H1 (cell line): ENCODE results near the gene GDPD5. TPM values are rescaled to one million over a fixed set of nuclear protein-coding genes. Genes with fewer than 3 reads are reported as not detected.

Experiments
- polyA plus RNA-seq, 7 experiments: library from polyadenylated mRNA; depleted of rRNA in 3 of 7; stranded (reverse) in 5 of 7; unstranded in 2 of 7; fragments of >200 nt in 5 of 7; fragments of 200-250 nt in 2 of 7; gene quantifications; 1 replicate in 5 of 7; 2 replicates in 1 of 7; 4 replicates in 1 of 7; pipeline versions ENCODE4 v1.2.1 to v1.2.3, GENCODE V29; 2011 to 2013; ENCODE audit warnings: missing spikeins in 2 of 7, mixed read lengths in 2 of 7
- total RNA-seq: library from RNA; stranded (reverse); fragmentation: NEBNext Ultra II Directional; extraction: Animal tissue kit (Norgen Biotek cat#: 25700); gene quantifications from 2 replicates; pipeline ENCODE4 v1.2.1, GENCODE V29; 2021
- TF ChIP-seq, protein P1 (sequence below): fragments of 300-600 bp; sonication (generic); IDR thresholded peaks from 2 replicates; pipeline ENCODE4 v1.7.1; 2012; ENCODE audit warnings: low read length, moderate library complexity, mild to moderate bottlenecking, inconsistent platforms; ENCODE audit not compliant: insufficient replicate concordance

GDPD5 gene
- total and polyA plus RNA-seq, 2 of the 8 experiments (the other 6 are each of a cell fraction or from before 2014, with no cell fraction given): 7.8 to 8.6 TPM

DNA sequence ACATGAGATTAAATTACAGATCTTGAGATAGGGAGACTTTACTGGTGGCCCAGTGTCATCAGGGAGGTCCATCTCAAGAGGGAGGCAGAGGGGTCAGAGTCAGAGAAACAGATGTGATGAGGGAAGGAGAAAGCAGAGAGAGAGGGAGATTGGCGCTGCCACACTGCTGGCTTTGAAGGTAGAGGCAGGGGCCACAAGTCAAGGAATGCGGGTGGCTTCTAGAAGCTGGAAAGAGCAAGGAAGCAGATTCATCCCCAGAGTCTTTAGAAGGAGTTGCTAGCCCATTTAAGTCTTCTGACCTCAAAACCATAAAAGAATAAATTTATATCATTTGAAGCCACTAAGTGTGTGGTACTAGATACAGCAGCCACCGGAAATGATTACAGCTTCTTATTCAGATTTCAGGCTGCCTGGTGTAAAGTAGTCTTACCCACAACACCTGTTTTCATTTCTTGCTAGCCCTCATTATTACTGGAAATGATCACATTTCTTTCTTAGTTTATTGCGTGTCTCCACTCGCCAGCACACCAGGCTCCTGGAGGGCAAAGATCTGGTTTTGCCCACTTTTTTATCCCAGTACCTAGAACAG, 23.7 kb upstream of the GDPD5 start (continued):
- TF ChIP-seq, protein P1, sequence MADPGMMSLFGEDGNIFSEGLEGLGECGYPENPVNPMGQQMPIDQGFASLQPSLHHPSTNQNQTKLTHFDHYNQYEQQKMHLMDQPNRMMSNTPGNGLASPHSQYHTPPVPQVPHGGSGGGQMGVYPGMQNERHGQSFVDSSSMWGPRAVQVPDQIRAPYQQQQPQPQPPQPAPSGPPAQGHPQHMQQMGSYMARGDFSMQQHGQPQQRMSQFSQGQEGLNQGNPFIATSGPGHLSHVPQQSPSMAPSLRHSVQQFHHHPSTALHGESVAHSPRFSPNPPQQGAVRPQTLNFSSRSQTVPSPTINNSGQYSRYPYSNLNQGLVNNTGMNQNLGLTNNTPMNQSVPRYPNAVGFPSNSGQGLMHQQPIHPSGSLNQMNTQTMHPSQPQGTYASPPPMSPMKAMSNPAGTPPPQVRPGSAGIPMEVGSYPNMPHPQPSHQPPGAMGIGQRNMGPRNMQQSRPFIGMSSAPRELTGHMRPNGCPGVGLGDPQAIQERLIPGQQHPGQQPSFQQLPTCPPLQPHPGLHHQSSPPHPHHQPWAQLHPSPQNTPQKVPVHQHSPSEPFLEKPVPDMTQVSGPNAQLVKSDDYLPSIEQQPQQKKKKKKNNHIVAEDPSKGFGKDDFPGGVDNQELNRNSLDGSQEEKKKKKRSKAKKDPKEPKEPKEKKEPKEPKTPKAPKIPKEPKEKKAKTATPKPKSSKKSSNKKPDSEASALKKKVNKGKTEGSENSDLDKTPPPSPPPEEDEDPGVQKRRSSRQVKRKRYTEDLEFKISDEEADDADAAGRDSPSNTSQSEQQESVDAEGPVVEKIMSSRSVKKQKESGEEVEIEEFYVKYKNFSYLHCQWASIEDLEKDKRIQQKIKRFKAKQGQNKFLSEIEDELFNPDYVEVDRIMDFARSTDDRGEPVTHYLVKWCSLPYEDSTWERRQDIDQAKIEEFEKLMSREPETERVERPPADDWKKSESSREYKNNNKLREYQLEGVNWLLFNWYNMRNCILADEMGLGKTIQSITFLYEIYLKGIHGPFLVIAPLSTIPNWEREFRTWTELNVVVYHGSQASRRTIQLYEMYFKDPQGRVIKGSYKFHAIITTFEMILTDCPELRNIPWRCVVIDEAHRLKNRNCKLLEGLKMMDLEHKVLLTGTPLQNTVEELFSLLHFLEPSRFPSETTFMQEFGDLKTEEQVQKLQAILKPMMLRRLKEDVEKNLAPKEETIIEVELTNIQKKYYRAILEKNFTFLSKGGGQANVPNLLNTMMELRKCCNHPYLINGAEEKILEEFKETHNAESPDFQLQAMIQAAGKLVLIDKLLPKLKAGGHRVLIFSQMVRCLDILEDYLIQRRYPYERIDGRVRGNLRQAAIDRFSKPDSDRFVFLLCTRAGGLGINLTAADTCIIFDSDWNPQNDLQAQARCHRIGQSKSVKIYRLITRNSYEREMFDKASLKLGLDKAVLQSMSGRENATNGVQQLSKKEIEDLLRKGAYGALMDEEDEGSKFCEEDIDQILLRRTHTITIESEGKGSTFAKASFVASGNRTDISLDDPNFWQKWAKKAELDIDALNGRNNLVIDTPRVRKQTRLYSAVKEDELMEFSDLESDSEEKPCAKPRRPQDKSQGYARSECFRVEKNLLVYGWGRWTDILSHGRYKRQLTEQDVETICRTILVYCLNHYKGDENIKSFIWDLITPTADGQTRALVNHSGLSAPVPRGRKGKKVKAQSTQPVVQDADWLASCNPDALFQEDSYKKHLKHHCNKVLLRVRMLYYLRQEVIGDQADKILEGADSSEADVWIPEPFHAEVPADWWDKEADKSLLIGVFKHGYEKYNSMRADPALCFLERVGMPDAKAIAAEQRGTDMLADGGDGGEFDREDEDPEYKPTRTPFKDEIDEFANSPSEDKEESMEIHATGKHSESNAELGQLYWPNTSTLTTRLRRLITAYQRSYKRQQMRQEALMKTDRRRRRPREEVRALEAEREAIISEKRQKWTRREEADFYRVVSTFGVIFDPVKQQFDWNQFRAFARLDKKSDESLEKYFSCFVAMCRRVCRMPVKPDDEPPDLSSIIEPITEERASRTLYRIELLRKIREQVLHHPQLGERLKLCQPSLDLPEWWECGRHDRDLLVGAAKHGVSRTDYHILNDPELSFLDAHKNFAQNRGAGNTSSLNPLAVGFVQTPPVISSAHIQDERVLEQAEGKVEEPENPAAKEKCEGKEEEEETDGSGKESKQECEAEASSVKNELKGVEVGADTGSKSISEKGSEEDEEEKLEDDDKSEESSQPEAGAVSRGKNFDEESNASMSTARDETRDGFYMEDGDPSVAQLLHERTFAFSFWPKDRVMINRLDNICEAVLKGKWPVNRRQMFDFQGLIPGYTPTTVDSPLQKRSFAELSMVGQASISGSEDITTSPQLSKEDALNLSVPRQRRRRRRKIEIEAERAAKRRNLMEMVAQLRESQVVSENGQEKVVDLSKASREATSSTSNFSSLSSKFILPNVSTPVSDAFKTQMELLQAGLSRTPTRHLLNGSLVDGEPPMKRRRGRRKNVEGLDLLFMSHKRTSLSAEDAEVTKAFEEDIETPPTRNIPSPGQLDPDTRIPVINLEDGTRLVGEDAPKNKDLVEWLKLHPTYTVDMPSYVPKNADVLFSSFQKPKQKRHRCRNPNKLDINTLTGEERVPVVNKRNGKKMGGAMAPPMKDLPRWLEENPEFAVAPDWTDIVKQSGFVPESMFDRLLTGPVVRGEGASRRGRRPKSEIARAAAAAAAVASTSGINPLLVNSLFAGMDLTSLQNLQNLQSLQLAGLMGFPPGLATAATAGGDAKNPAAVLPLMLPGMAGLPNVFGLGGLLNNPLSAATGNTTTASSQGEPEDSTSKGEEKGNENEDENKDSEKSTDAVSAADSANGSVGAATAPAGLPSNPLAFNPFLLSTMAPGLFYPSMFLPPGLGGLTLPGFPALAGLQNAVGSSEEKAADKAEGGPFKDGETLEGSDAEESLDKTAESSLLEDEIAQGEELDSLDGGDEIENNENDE: no peak
